B cell (primary cell): ENCODE measurements around the gene EDDM13. TPM values are rescaled to one million over a fixed set of nuclear protein-coding genes. Genes with fewer than 3 reads are reported as not detected.

Source experiments
- ATAC-seq: fragments of 200-7000 bp; cut with Tn5 transposase; one replicate; pipeline ENCODE4 v1.10.0; 2021; ENCODE audit warnings: low read depth, mild to moderate bottlenecking, moderate number of reproducible peaks, moderate library complexity
- CTCF ChIA-PET: fragments of 350-600 bp; sonication (Branson Sonifier 250); formaldehyde crosslinking; loops from one replicate; lab custom pipeline; 2021; ENCODE audit warnings: antibody characterized with exemption, inconsistent platforms; lab: Charles Lee
- POLR2A ChIA-PET: fragments of 350-600 bp; sonication (Branson Sonifier 250); formaldehyde crosslinking; loops from one replicate; lab custom pipeline; 2021; ENCODE audit warnings: antibody characterized with exemption; lab: Charles Lee
- DNase-seq: peaks from one replicate; pipeline ENCODE4 v3.0.0; 2013
- H2AFZ ChIP-seq: 2 replicates; pipeline ENCODE4 v1.6.1; 2012; ENCODE audit warnings: mild to moderate bottlenecking, low read depth, low read length; ENCODE audit not compliant: insufficient read depth, poor library complexity, severe bottlenecking
- H3K27ac ChIP-seq, 2 donors: 1 replicate in 1 of 2; 2 replicates in 1 of 2; pipeline ENCODE4 v1.5.1; 2012 to 2013; ENCODE audit warnings: low read length in 2 of 2, mild to moderate bottlenecking in 2 of 2, moderate library complexity in 1 of 2
- H3K27me3 ChIP-seq, 4 experiments: fragments of 200-600 bp in 1 of 4; sonication (generic) in 1 of 4; replicated peaks in 1 of 4; 1 replicate in 2 of 4; 2 replicates in 2 of 4; pipeline versions ENCODE4 v1.6.1 to v1.7.0; 2013 to 2016; ENCODE audit warnings: low read length in 3 of 4, mild to moderate bottlenecking in 2 of 4, mixed read lengths in 1 of 4, moderate library complexity in 1 of 4; ENCODE audit not compliant: insufficient read depth in 4 of 4, control insufficient read depth in 3 of 4; ENCODE audit errors: control extremely low read depth in 1 of 4
- H3K36me3 ChIP-seq, 2 experiments: replicated peaks in 1 of 2; 1 replicate in 1 of 2; 2 replicates in 1 of 2; pipeline versions ENCODE4 v1.6.1 to v1.7.1; 2013; ENCODE audit warnings: low read length in 1 of 2; ENCODE audit not compliant: insufficient read depth in 2 of 2, control insufficient read depth in 1 of 2; ENCODE audit errors: control extremely low read depth in 1 of 2, extremely low read depth in 1 of 2
- H3K4me1 ChIP-seq, 2 donors: fragments of 200-600 bp in 1 of 2; sonication (generic) in 1 of 2; 1 replicate in 1 of 2; 2 replicates in 1 of 2; pipeline versions ENCODE4 v1.5.1 to v1.6.1; 2013 to 2017; ENCODE audit warnings: low read length in 2 of 2; ENCODE audit not compliant: control insufficient read depth in 2 of 2, insufficient read depth in 2 of 2
- H3K4me2 ChIP-seq: replicated peaks from 2 replicates; pipeline ENCODE3; 2012; ENCODE audit warnings: mild to moderate bottlenecking, low read depth, low read length; ENCODE audit not compliant: poor library complexity, severe bottlenecking
- H3K4me3 ChIP-seq, 5 experiments: fragments of 200-600 bp in 1 of 5; sonication (generic) in 1 of 5; 1 replicate in 3 of 5; 2 replicates in 2 of 5; pipeline versions ENCODE4 v1.5.1 to v1.7.0; 2011 to 2016; ENCODE audit warnings: low read length in 4 of 5, mild to moderate bottlenecking in 4 of 5, low read depth in 2 of 5, control low read depth in 1 of 5, moderate library complexity in 1 of 5; ENCODE audit not compliant: insufficient read depth in 1 of 5; ENCODE audit errors: control extremely low read depth in 1 of 5, extremely low read depth in 1 of 5
- H3K79me2 ChIP-seq: fragments of 200-600 bp; sonication (generic); one replicate; pipeline ENCODE4 v1.6.0; 2016; ENCODE audit warnings: low read length; ENCODE audit not compliant: control insufficient read depth, insufficient read depth
- H3K9ac ChIP-seq: fragments of 200-600 bp; sonication (generic); 2 replicates; pipeline ENCODE4 v1.6.1; 2017; ENCODE audit warnings: mild to moderate bottlenecking, low read length, moderate library complexity
- H3K9me3 ChIP-seq, 3 donors: one replicate each; pipeline versions ENCODE4 v1.6.1 to v1.7.1; 2013; ENCODE audit warnings: low read length in 2 of 3; ENCODE audit not compliant: control insufficient read depth in 2 of 3, insufficient read depth in 1 of 3; ENCODE audit errors: control extremely low read depth in 1 of 3
- H4K20me1 ChIP-seq: 2 replicates; pipeline ENCODE4 v1.6.0; 2012; ENCODE audit warnings: mild to moderate bottlenecking, low read length; ENCODE audit not compliant: insufficient read depth, control insufficient read depth, poor library complexity, severe bottlenecking
- H3K27ac Mint-ChIP-seq: one replicate; pipeline ENCODE4 v1.8.0; 2021; ENCODE audit warnings: mixed read lengths
- H3K27me3 Mint-ChIP-seq: one replicate; pipeline ENCODE4 v1.8.0; 2021; ENCODE audit warnings: mixed read lengths
- H3K4me1 Mint-ChIP-seq: one replicate; pipeline ENCODE4 v1.8.0; 2021; ENCODE audit warnings: mixed read lengths
- H3K4me3 Mint-ChIP-seq: one replicate; pipeline ENCODE4 v1.8.0; 2021; ENCODE audit warnings: mixed read lengths
- H3K9me3 Mint-ChIP-seq: one replicate; pipeline ENCODE4 v1.8.0; 2022; ENCODE audit warnings: mixed read lengths; ENCODE audit not compliant: insufficient read depth
- CTCF ChIP-seq: fragments of 200-600 bp; IDR thresholded peaks from one replicate; pipeline ENCODE4 v1.8.0; 2022; ENCODE audit warnings: antibody characterized with exemption, mild to moderate bottlenecking
- EZH2 ChIP-seq: IDR thresholded peaks from 2 replicates; pipeline ENCODE4 v1.6.1; 2012; ENCODE audit warnings: borderline replicate concordance, low read depth, mild to moderate bottlenecking, moderate library complexity, low read length; ENCODE audit not compliant: insufficient read depth, poor library complexity, severe bottlenecking
- WGBS: methylation state at CpG from one replicate; pipeline ENCODE4 v1.1.5; 2013; ENCODE audit warnings: missing lambda C conversion rate; ENCODE audit not compliant: insufficient coverage; 5-methylcytosine and 5-hydroxymethylcytosine counted together
- intact Hi-C: fragments of 100-400 bp; cut with micrococcal nuclease; formaldehyde crosslinking; loops from one replicate; pipeline ENCODE4 v1.10.0; 2022
- polyA plus RNA-seq: library from polyadenylated mRNA; depleted of rRNA; stranded (reverse); fragments of >200 nt; gene quantifications from 2 replicates; pipeline ENCODE4 v1.2.3, GENCODE V29; 2012
- total RNA-seq, 2 donors: library from RNA; stranded (reverse); fragments of 120-200 nt in 1 of 2; gene quantifications; 1 replicate in 1 of 2; 2 replicates in 1 of 2; pipeline versions ENCODE4 v1.2.3 to v1.2.4, GENCODE V29; 2013 to 2022

The EDDM13 gene
- total and polyA plus RNA-seq, 2 donors (not counting 1 experiment from before 2014, with no cell fraction given): not detected

GRCh38 chr19:56294549-56294948 is 22.0 kb downstream of the EDDM13 start:
- intact Hi-C loops: no loop called here
- no peaks in the 10 kb centered on the region for H3K9me3 Mint-ChIP-seq
- no peaks in the 10 kb centered on the region for H4K20me1 ChIP-seq
- H3K9me3 ChIP-seq: no peaks in the 10 kb centered on the region
- no peak overlapping the region for H3K27ac ChIP-seq
- no peak overlapping the region for H3K27ac Mint-ChIP-seq
- ChIA-PET CTCF (no interaction called here), POLR2A (no interaction called here)
- H3K27me3 Mint-ChIP-seq: no peaks in the 10 kb centered on the region
- 97% methylated on average over 3 of the region's 4 CpGs for WGBS
- no peak for ATAC-seq
- H3K4me2 ChIP-seq: no peak overlapping the region
- no peak for DNase-seq
- no peaks in the 10 kb centered on the region for H3K79me2 ChIP-seq
- no peak for TF ChIP-seq CTCF
- no peak for TF ChIP-seq EZH2
- no peaks in the 10 kb centered on the region for H3K27me3 ChIP-seq
- no peaks in the 10 kb centered on the region for H3K4me1 Mint-ChIP-seq
- H3K9ac ChIP-seq: no peak overlapping the region
- no peak overlapping the region for H3K4me3 Mint-ChIP-seq
- H2AFZ ChIP-seq: no peak overlapping the region
- no peaks in the 10 kb centered on the region for H3K4me1 ChIP-seq
- H3K4me3 ChIP-seq: no peak overlapping the region
- peaks cover 0 to 6% of the 10 kb centered on the region in 2 experiments for H3K36me3 ChIP-seq

- H3K27ac ChIP-seq: no peak overlapping the region
- Mint-ChIP-seq H3K4me1 (no peaks in the 10 kb centered on the region), H3K9me3 (no peaks in the 10 kb centered on the region), H3K4me3 (no peak overlapping the region), H3K27me3 (no peaks in the 10 kb centered on the region), H3K27ac (no peak overlapping the region)
- H3K4me2 ChIP-seq: no peak overlapping the region
- no peak overlapping the region for H2AFZ ChIP-seq
- H3K79me2 ChIP-seq: no peaks in the 10 kb centered on the region
- 97% methylated on average over 19 of the region's 22 CpGs for WGBS
- H3K36me3 ChIP-seq: peaks cover 0 to 6% of the 10 kb centered on the region in 2 experiments
- no peaks in the 10 kb centered on the region for H3K4me1 ChIP-seq
- no peaks in the 10 kb centered on the region for H3K9me3 ChIP-seq
- ChIA-PET POLR2A (no interaction called here), CTCF (no interaction called here)
- no peak for DNase-seq
- TF ChIP-seq EZH2 (no peak), CTCF (no peak)
- H3K27me3 ChIP-seq: no peaks in the 10 kb centered on the region
- no peaks in the 10 kb centered on the region for H4K20me1 ChIP-seq
- no peak overlapping the region for H3K9ac ChIP-seq
- intact Hi-C loops: no loop called here
- ATAC-seq: no peak
- H3K4me3 ChIP-seq: no peak overlapping the region
These were observed 23.2 kb downstream of the EDDM13 start for GRCh38 chr19:56295531-56296455.
